Measurements from ENCODE around the gene TSPAN6.
A peak's percentile ranks its signal among the peaks of the same experiment; 100 is the strongest.

TSPAN6 gene

GRCh38 chrX:100647095-100647494, 10.5 kb upstream of the TSPAN6 start:
- DNase-seq, result no peak

- DNase-seq, result no peak
These were observed 8.5 kb upstream of the TSPAN6 start for GRCh38 chrX:100645106-100645505.

- DNase-seq, result peak in 1 of 2 donors; percentile 10
These were observed 7.6 kb upstream of the TSPAN6 start, which contains the start of gene SRPX2 for GRCh38 chrX:100643956-100644860. SRPX2 (plus strand) TSS chrX:100644199; CDS start chrX:100646323, 2,124 bp downstream.

- no peak for DNase-seq
These were observed 6.6 kb upstream of the TSPAN6 start for GRCh38 chrX:100643212-100643611.

GRCh38 chrX:100642290-100642689, 5.7 kb upstream of the TSPAN6 start:
- no peak for DNase-seq

GRCh38 chrX:100635989-100636320, 651 bp downstream of the TSPAN6 start:
- DNase-seq, result no peak

GRCh38 chrX:100635040-100635439, 1.6 kb downstream of the TSPAN6 start:
- no peak for DNase-seq

- DNase-seq, result peak in 1 of 2 donors; percentile 8
These were observed 10.6 kb downstream of the TSPAN6 start for GRCh38 chrX:100625985-100626491.

- DNase-seq, result no peak
These were observed 13.6 kb downstream of the TSPAN6 start for GRCh38 chrX:100623001-100623400.

GRCh38 chrX:100615005-100615404, 21.6 kb downstream of the TSPAN6 start:
- no peak for DNase-seq

GRCh38 chrX:100611951-100612350, 24.7 kb downstream of the TSPAN6 start:
- no peak for DNase-seq

GRCh38 chrX:100609591-100609990, 27.0 kb downstream of the TSPAN6 start:
- no peak for DNase-seq

GRCh38 chrX:100606753-100607152, 29.9 kb downstream of the TSPAN6 start:
- peak in 1 of 2 donors; percentile 12 for DNase-seq

GRCh38 chrX:100600758-100601157, 35.8 kb downstream of the TSPAN6 start:
- DNase-seq, result no peak

- no peak for DNase-seq
These were observed 36.3 kb downstream of the TSPAN6 start for GRCh38 chrX:100600340-100600739.

GRCh38 chrX:100599456-100599855, 37.1 kb downstream of the TSPAN6 start:
- DNase-seq, result no peak

GRCh38 chrX:100596601-100597000, 40.0 kb downstream of the TSPAN6 start:
- DNase-seq, result no peak

GRCh38 chrX:100593581-100593980, 43.0 kb downstream of the TSPAN6 start:
- no peak for DNase-seq

- DNase-seq, result no peak
These were observed 43.5 kb downstream of the TSPAN6 start for GRCh38 chrX:100593126-100593525.

- DNase-seq, result no peak
These were observed 45.2 kb downstream of the TSPAN6 start for GRCh38 chrX:100591256-100592051.

GRCh38 chrX:100587861-100588260, 48.7 kb downstream of the TSPAN6 start:
- no peak for DNase-seq

- no peak for DNase-seq
These were observed 49.9 kb downstream of the TSPAN6 start for GRCh38 chrX:100586747-100587146.

- DNase-seq, result no peak
These were observed 52.0 kb downstream of the TSPAN6 start, which contains the start of gene TNMD for GRCh38 chrX:100584611-100585010. TNMD (plus strand) TSS chrX:100584936; CDS start chrX:100585019, 83 bp downstream.

Measured in bone marrow (tissue), 2 donors.